ENCODE data around the gene DRG1. TPM values are rescaled to one million over a fixed set of nuclear protein-coding genes. Genes with fewer than 3 reads are reported as not detected.

Gene DRG1
- 55.0 and 77.6 TPM in 2 replicates for total RNA-seq

GRCh38 chr22:31399211-31400022 is at the start of gene DRG1:
Gene DRG1 (plus strand): TSS chr22:31399604. CDS start chr22:31399684, 80 bp downstream.

Small RNA genes lying within 50 kb of the gene (small RNA-seq; reads per million reads assigned to genes)
- gene RNU6-28P (0.40 reads per million, percentile 18 among the genes with 10 or more reads in this experiment), gene RNU6-338P (not detected)

Other genes with a start within 250 kb of the DRG1 start
- 29.4 and 33.1 TPM in 2 replicates for gene RNF185, start 239.4 kb upstream of the DRG1 start, total RNA-seq
- 91.9 and 238 TPM in 2 replicates for gene LIMK2, start 187.3 kb upstream of the DRG1 start, total RNA-seq
- gene PIK3IP1, start 107.1 kb upstream of the DRG1 start, total RNA-seq: 3.8 and 22.0 TPM in 2 replicates
- gene PATZ1, start 53.3 kb upstream of the DRG1 start, total RNA-seq: 22.3 and 30.2 TPM in 2 replicates
- 12.7 and 31.0 TPM in 2 replicates for gene EIF4ENIF1, start 90.2 kb downstream of the DRG1 start, total RNA-seq
- 8.2 and 12.6 TPM in 2 replicates for gene SFI1, start 96.9 kb downstream of the DRG1 start, total RNA-seq

All from placental epithelial cell (primary cell).